Ovary (tissue), 9 donors: ENCODE data around the gene ERMP1. TPM values are rescaled to one million over a fixed set of nuclear protein-coding genes. Genes with fewer than 3 reads are reported as not detected.
"Not testable (repeated sequence)": the region's sequence is repeated elsewhere in the genome, so short reads cannot be mapped to it uniquely, and the experiment has no call there.

Experiments used
- DNase-seq, 5 donors: peaks; one replicate each; pipeline ENCODE4 v3.0.0-alpha.2; 2019 to 2020
- H3K27ac ChIP-seq, 2 donors: fragments of 200-600 bp; one replicate each; pipeline versions ENCODE4 v1.5.1 to v1.8.0; 2019 to 2022
- H3K27me3 ChIP-seq: fragments of 200-600 bp; one replicate; pipeline ENCODE4 v1.8.0; 2022
- H3K36me3 ChIP-seq: fragments of 200-600 bp; sonication (generic); one replicate; pipeline ENCODE4 v1.5.1; 2019
- H3K4me1 ChIP-seq: one replicate; pipeline ENCODE4 v1.8.1; 2013; ENCODE audit warnings: mild to moderate bottlenecking, moderate library complexity; ENCODE audit not compliant: insufficient read depth
- H3K4me3 ChIP-seq: fragments of 200-600 bp; sonication (generic); one replicate; pipeline ENCODE4 v1.5.1; 2017
- H3K9me3 ChIP-seq, 2 donors: fragments of 200-600 bp in 1 of 2; sonication (generic) in 1 of 2; one replicate each; pipeline versions ENCODE4 v1.5.1 to v1.8.1; 2013 to 2019; ENCODE audit warnings: mild to moderate bottlenecking in 1 of 2, moderate library complexity in 1 of 2
- CTCF ChIP-seq, 3 donors: fragments of 450-650 bp in 2 of 3; fragments of 200-600 bp in 1 of 3; IDR thresholded peaks; one replicate each; pipeline versions ENCODE4 v1.5.1 to v1.8.0; 2016 to 2022; ENCODE audit warnings: antibody characterized with exemption in 3 of 3, mild to moderate bottlenecking in 1 of 3
- EP300 ChIP-seq: sonication (generic); formaldehyde crosslinking; IDR thresholded peaks from one replicate; pipeline ENCODE4 v1.6.1; 2017; ENCODE audit warnings: antibody characterized with exemption
- POLR2A ChIP-seq: fragments of 450-650 bp; IDR thresholded peaks from one replicate; pipeline ENCODE4 v1.6.1; 2017; ENCODE audit warnings: antibody characterized with exemption, mild to moderate bottlenecking, moderate library complexity
- whole genome bisulfite sequencing, 3 donors: extraction: QIAGEN DNeasy Blood & Tissue Kit in 1 of 3; methylation state at CpG; one replicate each; pipeline versions ENCODE4 v1.1.5 to v1.1.7; 2013 to 2017; 5-methylcytosine and 5-hydroxymethylcytosine counted together
- intact Hi-C, 4 donors: fragments of 100-400 bp; cut with DNase I; formaldehyde crosslinking; loops; one replicate each; pipeline versions ENCODE4 v1.11.0 to v1.15.1; 2022 to 2023
- polyA plus RNA-seq, 2 donors: library from polyadenylated mRNA; stranded (reverse); fragments of 200-250 nt in 1 of 2; fragments of 350-450 nt in 1 of 2; fragmentation: Illumina TruSeq in 1 of 2; extraction: RNeasy Lipid Tissue Mini Kit (QIAGEN cat#74804) in 1 of 2; gene quantifications; one replicate each; pipeline ENCODE4 v1.2.3, GENCODE V29; 2013 to 2014
- total RNA-seq, 7 donors: library from RNA; depleted of rRNA in 2 of 7; stranded (reverse); fragments of >200 nt in 2 of 7; fragmentation: NEBNext Ultra II Directional in 3 of 7; extraction: Animal tissue kit (Norgen Biotek cat#: 25700) in 3 of 7; gene quantifications; one replicate each; pipeline versions ENCODE4 v1.1.0 to v1.2.4, GENCODE V29; 2016 to 2023
- donor health status: DM: no; HTN: no; CAD: no; lungs with moderate emphysema.
- donor health status: DM: no; HTN: no; CAD: no.
- donor health status: Bipolar disorder and iron deficiency.
- donor health status: DM: yes; HTN: yes; CAD: no.
- donor health status: DM: no; HTN: no; CAD: no.
- donor health status: DM: yes; HTN: yes; CAD: no.

The ERMP1 gene
- total and polyA plus RNA-seq, 9 donors = 8.3 to 217 (median 14.8) TPM

- DNase-seq = no peak
- no peaks in the 10 kb centered on the region for H3K4me1 ChIP-seq
- WGBS, 3 donors = 89 to 93% (median 92%) methylated on average over 6 of the region's 6 CpGs
- TF ChIP-seq POLR2A (no peak), EP300 (no peak), CTCF (IDR thresholded peaks at IDR 0.05) (no peak)
- H3K4me3 ChIP-seq = no peak overlapping the region
- H3K36me3 ChIP-seq = no peaks in the 10 kb centered on the region
- no peaks in the 10 kb centered on the region for H3K9me3 ChIP-seq
- no peaks in the 10 kb centered on the region for H3K27me3 ChIP-seq
- intact Hi-C loops = loop anchor here in 1 of 4 donors (10.0 kb wide), 1 partner anchor 58 kb away; no protein-coding TSS in a partner anchor
- no peak overlapping the region for H3K27ac ChIP-seq
These were observed 46.4 kb downstream of the ERMP1 start for GRCh38 chr9:5786370-5787127.

DNA sequence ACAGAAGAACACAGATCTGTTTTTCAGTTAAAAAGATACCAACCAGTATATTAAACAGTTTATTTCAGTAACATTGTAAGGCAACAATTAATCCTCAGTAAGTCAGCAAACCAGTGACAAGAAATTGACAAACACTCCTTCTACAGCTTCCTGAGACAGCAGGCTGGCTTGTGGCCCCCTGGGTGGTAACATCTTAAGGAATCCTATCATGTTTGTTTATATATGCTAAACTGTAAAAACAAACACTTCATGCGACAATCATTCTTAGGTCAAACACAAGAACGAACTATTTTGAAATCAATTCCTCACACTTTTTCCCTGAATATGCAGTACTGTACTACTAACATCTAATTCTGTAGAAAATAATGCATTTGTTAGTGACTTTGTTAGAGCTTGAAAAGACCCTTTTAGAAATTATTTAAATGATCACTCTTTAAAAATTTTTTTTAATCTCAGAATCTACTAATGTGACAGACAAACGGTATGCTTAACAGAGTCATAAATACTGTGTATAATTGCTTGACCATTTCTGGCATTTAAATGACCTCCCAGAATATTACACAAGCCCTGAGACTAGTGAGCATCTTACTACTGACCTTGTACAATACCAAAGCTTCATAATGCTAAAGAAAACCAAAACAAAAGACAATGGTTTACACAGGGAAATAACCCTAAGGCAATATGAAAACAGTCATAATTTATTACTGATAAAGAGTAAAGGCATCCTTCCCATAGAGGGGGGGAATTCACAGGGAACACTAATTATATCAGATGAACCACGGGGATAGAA, 48.2 kb downstream of the ERMP1 start:
- Histone ChIP-seq H3K36me3 (no peaks in the 10 kb centered on the region), H3K27ac (no peak overlapping the region), H3K27me3 (no peaks in the 10 kb centered on the region), H3K4me1 (no peaks in the 10 kb centered on the region), H3K9me3 (peaks cover 0 to 4% of the 10 kb centered on the region in 2 donors), H3K4me3 (no peak overlapping the region)
- 23 to 51% (median 43%) methylated on average over 4 of the region's 4 CpGs for WGBS, 3 donors
- no peak for DNase-seq
- intact Hi-C loops = loop anchor here in 1 of 4 donors (10.0 kb wide), 1 partner anchor 60 kb away; no protein-coding TSS in a partner anchor
- no peak for TF ChIP-seq POLR2A
- no peak for TF ChIP-seq CTCF (IDR thresholded peaks at IDR 0.05)
- no peak for TF ChIP-seq EP300

DNA sequence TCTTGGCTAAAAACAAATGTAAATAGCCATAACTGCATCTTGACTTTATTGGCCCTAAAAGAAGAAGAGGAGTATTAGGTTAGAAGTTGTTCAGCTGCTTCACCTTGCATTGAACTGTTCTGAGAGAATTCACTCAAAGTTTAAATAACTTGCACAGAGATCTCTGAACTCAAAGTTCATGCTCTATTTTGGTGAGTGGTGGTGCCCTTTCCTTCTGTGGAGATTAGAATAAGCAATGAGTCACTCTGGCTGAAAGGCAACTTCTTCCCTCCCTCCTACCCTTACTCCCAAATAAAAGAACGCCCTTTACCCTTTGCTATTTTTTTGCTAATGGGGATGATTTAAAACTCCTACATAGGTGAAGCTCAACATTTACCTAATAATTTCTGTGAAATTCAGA, 48.9 kb downstream of the ERMP1 start:
- WGBS, 3 donors = 80 to 95% (median 83%) methylated on average over 1 of the region's 1 CpG
- no peak for TF ChIP-seq CTCF (IDR thresholded peaks at IDR 0.05)
- no peak for TF ChIP-seq EP300
- no peak for TF ChIP-seq POLR2A
- H3K4me3 ChIP-seq = no peak overlapping the region
- H3K36me3 ChIP-seq = no peaks in the 10 kb centered on the region
- peaks cover 0 to 9% of the 10 kb centered on the region in 2 donors for H3K9me3 ChIP-seq
- intact Hi-C loops = loop anchor here in 1 of 4 donors (10.0 kb wide), 1 partner anchor 61 kb away; no protein-coding TSS in a partner anchor
- no peaks in the 10 kb centered on the region for H3K27me3 ChIP-seq
- H3K4me1 ChIP-seq = no peaks in the 10 kb centered on the region
- no peak for DNase-seq
- no peak overlapping the region for H3K27ac ChIP-seq

GRCh38 chr9:5783420-5783819, 49.5 kb downstream of the ERMP1 start:
- not testable (repeated sequence) for H3K27me3 ChIP-seq, H3K36me3 ChIP-seq, DNase-seq, H3K4me1 ChIP-seq, H3K4me3 ChIP-seq, H3K27ac ChIP-seq
- intact Hi-C loops = loop anchor here in 1 of 4 donors (10.0 kb wide), 1 partner anchor 61 kb away; no protein-coding TSS in a partner anchor
- 98 to 100% (median 99%) methylated on average over 3 of the region's 3 CpGs for WGBS, 3 donors
- peaks cover 0 to 15% of the 10 kb centered on the region in 2 donors for H3K9me3 ChIP-seq

- not testable (repeated sequence) for H3K4me3 ChIP-seq, H3K27me3 ChIP-seq, H3K4me1 ChIP-seq, H3K36me3 ChIP-seq, DNase-seq, H3K27ac ChIP-seq
- 95 to 100% (median 97%) methylated on average over 4 of the region's 4 CpGs for WGBS, 3 donors
- peaks cover 0 to 15% of the 10 kb centered on the region in 2 donors for H3K9me3 ChIP-seq
- intact Hi-C loops = loop anchor here in 1 of 4 donors (10.0 kb wide), 1 partner anchor 65 kb away; no protein-coding TSS in a partner anchor
These were observed 53.2 kb downstream of the ERMP1 start for GRCh38 chr9:5779705-5780218.
